T47D (cell line): ENCODE data around the gene TCF21.

Experiments used
- DNase-seq, 2 experiments: peaks; one replicate each; pipeline versions ENCODE4 v3.0.0 to v3.0.0-alpha.2; 2011 to 2012; ENCODE audit warnings: low read depth in 1 of 2, low spot score in 1 of 2
- JUND ChIP-seq: IDR thresholded peaks from 2 replicates; pipeline ENCODE4 v1.6.1; 2012; ENCODE audit warnings: low read depth
- in situ Hi-C: cut with HindIII; loops from 2 replicates; pipeline ENCODE4 v1.10.0; 2016; ENCODE audit warnings: low sequenced_read_pairs, low pct_unique_long_range_greater_than_20kb

Gene TCF21

GRCh38 chr6:133871131-133871530, 17.8 kb upstream of the TCF21 start:
- in situ Hi-C loops, result no loop called here
- no peak for TF ChIP-seq JUND
- DNase-seq, result no peak

- TF ChIP-seq JUND, result no peak
- in situ Hi-C loops, result no loop called here
- no peak for DNase-seq
These were observed 15.4 kb upstream of the TCF21 start for GRCh38 chr6:133873538-133873937.

- no peak for TF ChIP-seq JUND
- no peak for DNase-seq
- in situ Hi-C loops, result no loop called here
These were observed 11.8 kb upstream of the TCF21 start for GRCh38 chr6:133877116-133877515.

- in situ Hi-C loops, result no loop called here
- TF ChIP-seq JUND, result no peak
- DNase-seq, result no peak
These were observed 8.9 kb upstream of the TCF21 start for GRCh38 chr6:133880006-133880405.

- in situ Hi-C loops, result no loop called here
- no peak for TF ChIP-seq JUND
- no peak for DNase-seq
These were observed 8.0 kb upstream of the TCF21 start for GRCh38 chr6:133880896-133881295.

GRCh38 chr6:133886104-133886775, 2.7 kb upstream of the TCF21 start:
- TF ChIP-seq JUND, result no peak
- no peak for DNase-seq
- in situ Hi-C loops, result no loop called here

- no peak for DNase-seq
- in situ Hi-C loops, result no loop called here
- no peak for TF ChIP-seq JUND
These were observed 1.6 kb upstream of the TCF21 start for GRCh38 chr6:133887156-133887879.

GRCh38 chr6:133887880-133888230, 1.1 kb upstream of the TCF21 start:
- TF ChIP-seq JUND, result no peak
- in situ Hi-C loops, result no loop called here
- DNase-seq, result no peak

GRCh38 chr6:133889557-133890403, 867 bp downstream of the TCF21 start:
- in situ Hi-C loops, result no loop called here
- no peak for DNase-seq
- TF ChIP-seq JUND, result no peak

- DNase-seq, result no peak
- TF ChIP-seq JUND, result no peak
- in situ Hi-C loops, result no loop called here
These were observed 1.8 kb downstream of the TCF21 start for GRCh38 chr6:133890711-133891148.

- no peak for DNase-seq
- in situ Hi-C loops, result no loop called here
- no peak for TF ChIP-seq JUND
These were observed 2.4 kb downstream of the TCF21 start for GRCh38 chr6:133891149-133891926.

GRCh38 chr6:133891927-133892812, 3.3 kb downstream of the TCF21 start:
- in situ Hi-C loops, result no loop called here
- DNase-seq, result no peak
- TF ChIP-seq JUND, result no peak
